ENCODE data around the gene CBL.

The CBL gene

GRCh38 chr11:119335091-119335654, 129.0 kb downstream of the CBL start:
- DNase-seq, result no peak

DNA sequence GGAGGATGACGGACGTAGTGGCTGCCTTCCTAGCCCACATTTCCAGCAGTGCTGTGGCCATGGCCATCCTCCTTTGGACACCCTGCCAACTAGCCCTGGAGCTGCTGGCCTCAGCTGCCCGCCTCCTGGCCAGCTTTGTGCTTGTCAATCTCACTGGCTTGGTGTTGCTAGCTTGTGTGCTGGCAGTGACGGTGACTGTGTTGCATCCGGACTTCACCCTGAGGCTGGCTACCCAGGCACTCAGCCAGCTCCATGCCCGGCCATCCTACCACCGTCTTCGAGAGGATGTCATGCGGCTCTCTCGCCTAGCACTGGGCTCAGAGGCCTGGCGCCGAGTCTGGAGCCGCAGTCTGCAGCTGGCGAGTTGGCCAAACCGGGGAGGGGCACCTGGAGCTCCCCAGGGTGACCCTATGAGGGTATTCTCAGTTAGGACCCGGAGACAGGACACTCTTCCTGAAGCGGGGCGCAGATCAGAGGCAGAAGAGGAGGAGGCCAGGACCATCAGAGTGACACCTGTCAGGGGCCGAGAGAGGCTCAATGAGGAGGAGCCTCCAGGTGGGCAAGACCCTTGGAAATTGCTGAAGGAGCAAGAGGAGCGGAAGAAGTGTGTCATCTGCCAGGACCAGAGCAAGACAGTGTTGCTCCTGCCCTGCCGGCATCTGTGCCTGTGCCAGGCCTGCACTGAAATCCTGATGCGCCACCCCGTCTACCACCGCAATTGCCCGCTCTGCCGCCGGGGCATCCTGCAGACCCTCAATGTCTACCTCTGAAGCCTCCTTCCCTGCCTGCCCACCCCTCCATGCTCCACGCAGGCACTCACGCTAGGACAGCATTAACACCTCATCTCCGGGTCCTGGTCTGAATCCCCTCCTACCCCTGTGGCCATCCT, 129.8 kb downstream of the CBL start:
- peak in 1 of 2 donors; percentile 22 for DNase-seq

DNA sequence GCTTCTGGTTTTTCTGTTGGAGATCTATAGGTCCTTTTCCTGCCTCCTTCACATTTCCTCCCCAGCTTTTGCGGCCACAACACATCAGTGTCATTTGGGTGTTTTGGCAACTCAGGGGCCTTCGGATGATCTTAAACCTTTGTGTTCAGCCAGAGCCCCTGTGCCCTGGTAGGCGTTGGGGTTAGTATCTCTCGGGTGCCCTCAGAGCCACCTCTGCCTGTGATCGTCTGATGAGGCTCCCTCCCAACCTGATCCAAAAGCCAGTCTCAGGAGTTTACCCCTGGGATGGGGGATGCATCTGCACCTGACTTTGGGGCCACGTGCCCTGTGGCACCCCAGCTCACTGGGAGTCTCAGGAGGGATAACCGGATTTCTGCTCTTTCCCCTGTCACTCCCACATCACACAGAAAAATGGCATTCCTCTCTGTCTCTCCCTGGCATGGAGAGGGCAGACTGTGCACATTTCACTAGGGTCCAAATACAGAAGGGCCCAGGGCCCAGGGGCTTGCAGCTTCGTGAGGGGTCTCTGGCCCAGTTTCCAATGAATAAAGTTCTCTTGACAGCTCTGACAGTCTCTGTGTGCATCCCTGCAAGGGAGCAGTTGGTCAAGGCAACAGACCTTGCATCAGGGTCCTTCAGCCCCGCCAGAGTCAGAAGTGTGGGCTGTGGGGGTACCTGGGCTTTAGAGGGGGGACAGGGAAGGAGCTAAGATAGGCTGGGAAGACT, 130.8 kb downstream of the CBL start:
- DNase-seq, result no peak

DNA sequence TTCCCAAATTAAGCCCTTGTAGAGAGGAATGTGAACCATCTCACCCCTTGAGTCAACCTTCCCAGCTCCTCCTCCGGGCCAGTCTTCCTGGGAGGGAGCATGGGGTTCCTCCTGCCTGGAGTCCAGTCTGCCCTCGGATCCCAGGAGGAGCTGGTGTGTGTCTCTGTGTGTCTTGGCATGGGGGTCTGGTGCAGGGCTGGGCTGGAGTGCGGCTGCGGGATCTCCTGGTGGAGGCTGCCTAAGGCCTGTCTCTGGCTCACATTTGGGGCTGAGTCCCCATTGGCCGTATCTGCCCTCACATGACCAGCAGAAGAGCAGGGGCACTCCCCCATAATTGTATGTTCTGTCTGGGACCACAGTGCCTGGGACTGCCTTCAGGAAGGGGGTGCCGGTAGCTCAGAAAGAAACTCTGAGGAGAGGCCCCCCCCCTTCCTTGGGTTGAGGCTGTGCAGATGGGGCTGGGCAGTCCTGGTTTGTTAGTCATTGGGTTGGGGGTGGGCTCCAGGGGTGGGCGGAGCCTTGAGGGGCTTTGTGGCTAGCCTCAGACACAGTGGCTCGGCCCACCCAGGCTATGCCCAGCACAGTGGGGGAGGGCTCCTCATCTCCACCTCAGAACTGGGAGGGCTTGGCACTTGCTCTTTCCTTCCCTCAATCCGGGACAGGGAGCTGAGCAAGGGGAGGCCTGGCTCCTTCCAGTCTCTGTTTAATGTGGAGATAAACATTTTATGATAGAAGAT, 131.6 kb downstream of the CBL start:
- DNase-seq, result no peak

DNA sequence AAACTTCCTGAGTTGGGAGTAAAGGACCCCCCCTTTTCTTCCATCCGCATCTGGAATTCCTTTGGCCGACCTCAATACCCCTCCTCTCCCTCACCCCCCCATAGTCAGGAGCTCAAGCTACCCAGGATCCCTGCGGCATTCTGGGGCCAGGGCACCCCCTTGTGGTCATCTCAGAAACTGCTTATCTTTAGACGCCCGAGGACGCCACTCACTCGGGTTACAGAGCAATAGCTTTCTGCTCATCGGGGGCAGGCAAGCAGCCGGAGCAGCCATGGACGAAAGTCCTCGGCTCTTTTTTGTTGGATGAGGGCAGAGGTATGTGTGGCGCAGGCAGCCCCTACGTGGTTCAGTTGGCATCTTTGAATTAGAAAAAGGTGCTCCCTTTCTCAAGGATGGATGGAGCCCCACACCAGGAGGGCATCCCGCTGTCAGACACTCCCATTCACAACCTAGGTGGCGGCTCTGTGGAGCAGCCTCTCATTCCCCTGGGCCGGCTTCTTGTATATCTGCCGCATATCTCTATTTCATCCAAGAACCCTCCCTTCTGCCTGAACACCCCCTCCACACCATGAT, 132.3 kb downstream of the CBL start:
- DNase-seq, result peak; percentile 58 to 59

- DNase-seq, result no peak
Measured at GRCh38 chr11:119338965-119339588, 132.9 kb downstream of the CBL start.

DNA sequence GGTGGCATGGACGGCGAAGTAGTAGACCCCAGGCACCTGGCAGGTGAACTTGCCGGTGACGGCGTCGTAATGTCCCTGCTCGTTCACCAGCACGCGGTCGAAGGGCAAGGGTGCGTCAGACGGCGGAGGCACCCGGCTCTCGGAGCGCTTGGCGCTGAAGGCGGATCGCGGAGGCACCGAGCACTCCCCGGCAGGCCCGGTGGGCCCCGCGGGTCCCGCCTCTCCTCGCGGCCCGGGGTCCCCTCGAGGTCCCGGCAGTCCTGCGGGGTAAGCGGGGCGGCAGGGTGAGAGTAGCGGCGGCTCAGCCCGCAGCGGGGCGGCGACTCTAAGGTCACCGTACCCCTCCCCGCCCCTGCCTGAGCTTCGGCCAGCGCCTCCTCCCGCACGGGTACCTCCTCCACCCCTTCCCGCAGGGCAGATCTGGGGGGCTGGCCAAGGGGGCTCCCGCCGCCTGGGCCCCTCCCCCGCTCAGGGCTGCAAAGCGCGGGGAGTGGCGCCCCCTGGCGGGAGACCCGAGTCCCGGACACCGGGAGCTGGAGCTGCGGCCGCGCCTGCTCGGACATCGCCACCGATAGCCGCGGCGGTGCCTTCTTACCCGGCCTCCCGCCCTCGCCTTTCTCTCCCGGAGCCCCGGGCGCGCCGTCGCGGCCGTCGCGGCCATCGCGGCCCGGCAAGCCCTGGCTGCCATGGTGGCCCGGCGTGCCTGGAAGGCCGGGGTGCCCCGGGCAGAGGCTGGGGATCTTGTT, 133.6 kb downstream of the CBL start:
- DNase-seq, result peak in 1 of 2 donors; percentile 54

DNA sequence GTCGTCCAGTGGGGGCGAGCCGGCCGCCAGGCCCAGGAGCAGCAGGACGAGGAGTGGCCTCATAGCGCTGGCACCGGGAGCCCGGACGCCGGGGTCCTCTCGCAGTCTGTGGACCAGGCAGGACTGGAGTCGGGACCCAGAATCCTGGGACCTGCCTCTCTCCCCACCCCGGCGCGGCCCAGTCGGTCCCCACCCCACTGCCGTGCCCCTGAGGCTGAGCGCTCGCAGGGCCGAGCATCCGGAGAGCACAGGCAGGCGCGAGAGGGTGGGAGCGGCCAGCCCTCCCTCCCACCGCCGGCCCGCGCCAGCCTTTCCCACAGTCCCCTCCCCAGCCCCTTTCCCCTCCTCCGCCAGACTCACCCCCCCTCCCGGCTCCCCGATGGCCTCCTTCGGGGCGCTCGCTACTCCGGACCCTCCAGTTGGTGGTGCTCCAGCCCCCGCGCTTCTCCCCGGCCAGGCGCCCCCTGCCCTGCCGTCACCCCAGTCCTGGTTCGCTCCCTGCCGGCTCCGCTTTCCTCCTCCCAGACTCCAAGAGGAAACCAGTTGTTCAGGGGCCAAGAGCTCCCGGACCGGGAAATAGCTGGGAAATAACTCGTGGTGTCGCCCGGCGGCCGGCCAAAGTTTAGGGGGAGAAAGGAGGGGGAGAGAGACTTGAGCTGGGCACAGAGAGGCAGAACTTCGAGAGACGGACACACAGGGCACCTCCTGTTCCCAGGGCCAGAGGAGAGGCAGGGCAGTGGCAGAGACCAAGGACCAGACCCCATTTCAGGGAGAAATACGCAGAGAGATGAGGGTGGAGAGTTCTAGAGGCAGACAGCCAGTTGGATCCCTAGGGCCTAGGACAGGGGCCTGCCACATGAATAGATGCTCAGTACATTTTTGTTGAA, 134.4 kb downstream of the CBL start, which contains the start of gene C1QTNF5:
Gene C1QTNF5 (minus strand): TSS at position 549 of the 887 bp plus-strand sequence. CDS start 486 bp downstream, at position 63.
- DNase-seq, result peak; percentile 61 to 71

DNA sequence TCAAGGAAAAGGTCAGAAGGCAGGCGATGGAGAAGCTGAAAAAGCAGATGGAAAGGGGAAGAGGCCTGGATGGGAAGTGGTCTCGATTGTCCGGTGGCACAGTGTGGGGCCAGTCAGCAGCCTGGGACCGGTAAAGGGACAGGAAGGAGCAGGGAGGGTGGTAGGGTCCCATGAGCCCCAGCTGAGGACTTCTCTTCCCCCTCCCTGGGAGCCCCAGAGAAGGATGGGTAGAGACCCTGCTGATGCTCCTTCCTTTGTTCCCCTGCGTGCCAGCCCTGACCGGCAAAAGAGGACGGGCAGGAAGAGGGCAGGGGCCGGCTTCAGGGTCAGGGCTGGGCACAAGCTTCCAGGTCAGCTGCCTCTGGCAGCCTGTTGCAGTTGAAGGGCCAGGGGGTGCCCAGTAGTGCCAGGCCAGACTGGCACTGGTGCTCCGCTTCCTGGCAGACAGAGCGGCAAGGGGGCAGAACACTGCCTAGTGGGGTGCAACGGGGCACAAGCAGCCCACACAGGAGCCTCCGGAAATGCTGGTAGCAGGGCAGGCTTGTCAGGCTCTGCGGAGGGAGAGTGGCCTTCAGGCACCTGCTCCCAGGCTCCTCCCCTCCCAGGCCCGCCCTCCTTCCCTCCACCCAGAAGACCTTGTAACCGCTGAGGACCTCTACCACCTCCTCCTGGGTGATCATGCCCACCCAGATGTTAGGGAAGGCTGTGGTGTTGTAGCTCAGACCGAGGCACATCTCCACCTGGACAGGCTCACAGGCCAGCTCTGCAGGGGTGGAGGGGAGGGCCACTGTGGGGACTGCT, 135.3 kb downstream of the CBL start:
- DNase-seq, result no peak

DNA sequence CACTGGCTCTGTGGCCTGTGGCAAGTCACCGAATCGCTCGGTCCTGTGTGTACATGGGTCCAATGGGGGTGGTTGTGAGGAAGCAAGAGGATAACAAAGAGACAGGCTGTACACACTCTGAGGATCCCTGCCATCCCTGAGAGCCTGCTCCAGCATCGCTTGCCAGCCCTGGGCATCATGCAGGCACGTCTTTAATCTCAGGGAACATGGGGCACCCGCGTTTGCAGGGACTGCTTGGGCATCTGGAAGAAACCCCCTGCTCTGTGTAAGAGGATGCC, 135.8 kb downstream of the CBL start:
- DNase-seq, result no peak

GRCh38 chr11:119342362-119343130, 136.4 kb downstream of the CBL start:
- DNase-seq, result no peak

DNA sequence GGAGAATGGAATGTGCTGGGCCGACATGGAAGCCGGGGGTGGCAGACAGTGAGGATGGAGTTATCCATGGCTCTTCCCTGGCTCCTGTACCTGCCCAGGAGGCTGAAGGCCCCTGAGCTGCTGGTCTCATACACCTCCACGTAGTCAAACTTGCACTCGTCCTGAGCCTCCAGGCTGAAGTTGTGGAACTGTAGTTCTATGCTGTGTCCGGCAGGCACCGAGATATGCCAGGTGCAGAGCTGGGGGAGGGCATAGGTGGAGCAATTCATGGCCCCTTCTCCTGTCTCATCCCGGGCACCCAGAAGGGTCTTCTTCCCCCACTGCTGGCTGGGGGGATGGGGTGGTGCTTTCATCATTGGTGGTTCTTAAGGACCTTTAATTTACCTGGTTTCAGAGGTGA, 137.6 kb downstream of the CBL start:
- DNase-seq, result no peak

- no peak for DNase-seq
Measured at GRCh38 chr11:119344291-119345010, 138.3 kb downstream of the CBL start.

GRCh38 chr11:119345685-119346084, 139.5 kb downstream of the CBL start:
- no peak for DNase-seq

GRCh38 chr11:119346605-119347004, 140.5 kb downstream of the CBL start, which contains the start of gene MFRP:
Gene MFRP, minus strand, starts transcription at chr11:119346705. Its CDS starts 192 bp downstream, at chr11:119346513.
- no peak for DNase-seq

GRCh38 chr11:119347242-119347641, 141.1 kb downstream of the CBL start:
- DNase-seq, result no peak

GRCh38 chr11:119347940-119348605, 141.9 kb downstream of the CBL start:
- DNase-seq, result no peak

Measured in hippocampal formation (tissue), 2 donors.